Inferior parietal cortex (tissue), 1 donor: ENCODE data around the gene EPB41L3.

Source experiments
- DNase-seq: peaks from one replicate; pipeline ENCODE4 v3.0.0-alpha.2; 2016; ENCODE audit errors: extremely low spot score

The EPB41L3 gene

DNA sequence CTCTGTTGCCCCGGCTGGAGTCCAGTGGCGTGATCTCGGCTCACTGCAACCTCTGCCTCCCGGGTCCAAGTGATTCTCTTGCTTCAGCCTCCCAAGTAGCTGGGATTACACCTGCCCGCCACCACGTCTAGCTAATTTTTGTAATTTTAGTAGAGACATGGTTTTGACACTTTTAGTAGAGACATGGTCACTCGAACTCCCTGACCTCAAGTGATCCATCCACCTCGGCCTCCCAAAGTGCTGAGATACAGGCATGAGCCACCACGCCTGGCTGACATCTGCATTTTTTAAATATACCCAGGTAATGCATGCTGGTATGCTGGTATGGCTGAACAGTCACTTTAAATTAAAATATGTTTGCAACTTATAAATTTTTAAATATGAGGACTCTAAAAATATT lies 91.9 kb downstream of the EPB41L3 start:
- DNase-seq = no peak

DNA sequence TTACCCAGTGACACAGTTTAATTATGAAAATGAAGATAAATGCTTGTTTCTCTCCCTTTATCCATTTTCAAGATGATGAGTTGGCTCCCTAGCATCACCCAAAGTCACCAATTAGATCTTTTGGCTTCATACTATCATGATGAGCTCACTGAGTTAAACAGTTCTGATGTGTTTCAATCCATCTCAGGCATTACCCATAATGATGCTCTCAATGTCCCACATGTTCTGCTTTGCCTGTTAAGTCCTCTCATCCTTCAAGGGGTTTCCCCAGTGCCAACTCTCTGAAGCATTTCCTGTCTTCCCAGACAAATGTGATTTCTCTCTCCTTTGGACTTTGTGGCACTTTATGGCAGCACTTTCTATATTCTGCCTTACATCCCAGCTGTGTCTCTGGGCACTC lies 92.6 kb downstream of the EPB41L3 start:
- no peak for DNase-seq

DNA sequence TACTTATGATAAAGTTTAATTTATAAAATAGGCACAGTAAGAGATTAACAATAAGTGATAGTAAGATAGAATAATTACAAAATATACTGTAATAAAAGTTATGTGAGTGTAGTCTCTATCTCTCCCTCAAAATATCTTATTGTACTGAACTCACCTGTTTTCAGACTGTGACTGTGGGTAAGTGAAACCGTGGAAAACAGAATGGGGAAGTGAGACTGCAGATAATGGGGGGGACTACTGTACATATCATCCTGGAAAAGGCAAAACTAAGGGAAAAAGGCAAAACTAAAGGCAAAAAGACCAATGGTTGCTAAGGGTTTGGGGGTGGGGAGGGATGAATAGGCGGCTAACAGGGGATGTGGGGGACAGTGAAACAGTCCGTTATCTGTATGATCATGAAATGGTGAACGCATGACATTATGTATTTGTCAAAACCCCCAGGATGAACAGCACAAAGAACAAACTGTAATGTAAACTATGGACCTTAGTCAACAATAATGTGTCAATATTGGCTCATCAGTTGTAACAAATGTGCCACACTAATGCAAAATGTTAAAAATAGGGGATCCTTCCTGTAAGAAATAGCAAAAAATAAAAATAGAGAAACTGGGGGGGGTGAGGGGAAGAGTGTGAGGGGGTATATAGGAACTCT lies 93.8 kb downstream of the EPB41L3 start:
- DNase-seq = no peak

DNA sequence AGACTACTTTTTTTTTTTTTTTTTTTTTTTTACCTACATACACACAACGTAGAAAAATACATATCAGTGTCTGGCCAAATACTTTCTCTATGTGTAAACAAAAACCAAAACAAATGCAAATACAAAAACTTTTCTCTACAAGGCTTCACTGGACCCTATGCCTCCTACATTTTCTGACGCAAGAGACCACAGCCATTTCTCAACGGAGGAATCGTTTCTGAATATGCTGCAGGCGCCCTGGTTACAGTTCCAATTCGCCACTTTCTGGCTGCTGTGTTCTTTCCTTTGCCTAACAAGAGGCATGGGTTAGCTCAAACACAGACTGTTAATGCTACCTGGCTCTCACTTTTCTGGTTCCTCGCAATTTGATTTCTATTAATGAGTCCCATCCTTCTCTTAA lies 96.4 kb downstream of the EPB41L3 start:
- no peak for DNase-seq

DNA sequence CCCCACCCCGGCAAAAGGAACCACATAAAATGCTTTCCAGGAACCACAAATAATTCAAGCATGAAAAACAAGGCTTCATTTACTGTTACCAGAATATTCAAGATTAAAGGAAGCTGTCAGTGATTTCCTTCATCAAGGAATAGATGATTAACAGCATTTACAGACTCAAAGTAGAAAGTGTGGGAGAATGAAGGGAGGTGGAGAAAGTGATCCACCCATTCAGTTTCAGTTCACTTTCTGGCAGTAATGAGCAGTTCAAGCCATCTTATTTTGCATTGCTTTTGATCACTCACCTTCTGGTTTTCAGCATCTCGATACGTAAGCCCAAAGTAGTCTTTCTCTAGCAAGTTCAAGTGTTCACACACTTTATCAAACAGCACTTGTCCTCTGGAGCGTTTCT lies 99.0 kb downstream of the EPB41L3 start:
- no peak for DNase-seq

DNA sequence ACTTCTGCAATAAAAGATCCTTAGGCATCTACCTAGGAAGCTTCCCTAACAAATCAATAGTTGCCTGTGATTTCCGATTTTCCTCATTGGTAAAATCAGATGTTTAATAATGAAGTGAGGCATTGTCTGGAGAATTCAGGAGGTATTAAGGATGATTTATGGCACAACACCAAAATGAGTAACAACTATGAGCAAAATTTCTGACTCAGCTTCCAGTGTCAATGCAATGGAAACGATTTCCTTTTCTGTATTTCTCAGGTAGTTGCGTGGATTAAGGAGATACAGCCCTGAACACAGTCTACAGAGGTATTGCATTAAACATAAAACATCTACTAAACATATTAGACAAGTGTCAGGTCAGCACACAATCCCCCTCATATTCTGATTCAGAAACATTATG lies 99.5 kb downstream of the EPB41L3 start:
- DNase-seq = no peak

DNA sequence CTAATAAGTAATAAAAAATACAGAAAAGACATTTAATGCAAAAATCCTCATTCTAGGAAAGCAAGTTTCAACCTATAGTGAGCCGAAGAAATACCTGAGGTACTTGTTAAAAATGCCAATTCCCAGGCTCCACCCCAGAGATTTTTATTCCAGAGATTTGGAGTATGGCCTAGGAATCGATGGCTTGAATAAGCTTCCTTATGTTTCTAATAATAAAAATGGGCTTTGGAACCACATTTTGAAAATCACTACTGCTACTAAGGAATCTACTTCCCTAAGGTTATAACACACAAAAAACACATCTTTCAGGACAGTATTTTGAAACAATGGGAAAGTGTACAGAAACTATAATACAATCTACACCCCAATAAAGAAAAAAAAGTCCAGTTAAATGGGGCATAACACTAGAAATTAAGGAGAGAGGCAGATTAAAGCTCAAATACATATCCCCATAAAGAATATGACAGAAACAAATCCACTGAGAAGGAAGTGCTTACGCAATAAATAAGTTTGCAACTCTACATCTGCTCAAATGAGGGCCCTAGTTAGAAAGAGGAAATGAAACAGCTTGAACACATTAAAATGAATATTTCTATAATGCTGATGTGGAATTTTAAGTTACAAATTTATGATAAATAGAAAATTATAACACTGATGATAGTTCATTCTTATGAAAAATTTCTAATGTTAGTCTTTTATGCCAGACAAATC lies 103.7 kb downstream of the EPB41L3 start:
- no peak for DNase-seq

DNA sequence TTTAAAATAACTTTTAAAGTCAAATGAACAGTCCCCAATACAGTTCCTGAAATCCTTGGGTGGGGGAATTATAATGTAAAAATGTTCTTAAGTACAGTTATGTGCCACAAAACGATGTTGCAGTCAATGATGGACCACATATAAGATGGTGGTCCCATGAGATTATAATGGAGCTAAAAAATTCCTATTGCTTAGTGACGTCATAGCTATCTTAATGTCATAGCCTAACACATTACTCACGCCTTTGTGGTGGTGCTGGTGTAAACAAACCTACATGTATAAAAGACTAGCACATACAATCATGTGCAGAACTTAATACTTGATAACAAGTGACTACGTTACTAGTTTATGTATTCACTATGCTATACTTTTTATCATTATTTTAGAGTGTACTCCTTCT lies 109.4 kb downstream of the EPB41L3 start:
- DNase-seq = no peak

DNA sequence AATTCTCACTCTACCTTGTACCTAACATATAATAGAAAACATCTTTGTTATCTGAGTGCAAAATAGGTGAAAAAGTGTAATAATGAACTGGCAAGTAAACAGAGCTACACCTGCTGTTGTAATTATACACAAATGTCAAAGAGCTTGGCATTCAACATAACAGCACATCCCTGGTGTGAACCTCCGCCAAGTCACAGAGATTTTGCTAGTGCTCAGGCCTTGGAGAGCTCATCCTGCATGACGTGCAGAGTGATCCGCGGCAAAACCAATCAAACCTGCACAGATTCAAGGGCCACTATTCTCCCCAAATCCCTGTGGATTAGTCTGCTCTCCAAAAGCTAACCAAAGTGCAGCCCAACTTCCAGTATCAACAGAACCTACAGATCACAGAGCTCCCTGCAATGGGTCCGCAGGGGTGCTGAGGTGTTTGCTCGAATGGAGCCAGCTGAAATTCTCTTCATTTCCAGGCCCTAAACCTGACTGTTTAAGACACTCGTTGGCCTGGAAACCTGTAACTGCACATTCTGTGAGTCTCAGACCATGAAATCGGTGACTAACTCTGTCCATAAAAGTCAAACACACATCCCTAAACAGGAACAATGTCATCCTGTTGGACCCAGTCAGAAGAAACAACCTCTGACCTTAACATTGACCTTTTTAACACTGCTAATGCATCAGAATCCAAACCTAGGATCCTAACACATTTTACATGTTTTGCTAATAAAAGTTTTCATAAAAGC lies 111.8 kb downstream of the EPB41L3 start:
- DNase-seq = no peak

DNA sequence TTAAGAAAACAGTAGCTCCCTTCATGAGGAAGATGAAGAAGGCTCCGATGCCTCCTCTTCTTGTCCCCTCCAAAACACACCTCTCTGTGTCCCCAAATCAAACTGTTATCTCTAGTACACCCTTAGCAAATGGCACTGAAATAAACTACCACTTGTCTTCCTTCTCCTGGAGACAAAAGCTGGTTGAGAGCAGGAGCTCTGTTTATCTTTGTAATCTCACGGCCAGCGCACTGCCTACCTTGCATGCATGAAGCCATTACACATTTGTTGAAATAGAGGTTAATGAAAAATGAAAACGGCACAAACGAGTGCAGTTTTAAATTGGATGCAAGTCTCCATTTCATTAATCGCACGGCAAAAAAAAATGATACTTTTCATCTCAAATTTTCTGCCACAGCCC lies 113.7 kb downstream of the EPB41L3 start:
- no peak for DNase-seq

DNA sequence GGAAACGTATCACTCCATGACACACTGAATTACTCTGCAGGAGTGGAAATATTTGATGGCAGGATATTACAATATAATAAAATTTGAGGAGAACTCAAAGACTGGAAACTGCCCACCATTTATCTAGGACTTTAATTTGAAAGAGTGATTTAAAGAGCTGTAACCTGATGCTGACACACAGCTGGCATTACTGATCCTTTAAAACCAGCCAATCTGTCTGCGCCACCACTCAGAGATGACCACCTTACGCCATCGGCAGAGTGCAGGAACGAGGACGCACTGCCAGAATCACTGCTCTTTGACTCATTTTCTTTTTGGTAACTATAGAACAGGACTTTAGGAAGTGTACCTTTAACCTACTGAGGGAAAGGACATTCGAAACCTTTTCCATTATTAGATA lies 114.1 kb downstream of the EPB41L3 start:
- no peak for DNase-seq

DNA sequence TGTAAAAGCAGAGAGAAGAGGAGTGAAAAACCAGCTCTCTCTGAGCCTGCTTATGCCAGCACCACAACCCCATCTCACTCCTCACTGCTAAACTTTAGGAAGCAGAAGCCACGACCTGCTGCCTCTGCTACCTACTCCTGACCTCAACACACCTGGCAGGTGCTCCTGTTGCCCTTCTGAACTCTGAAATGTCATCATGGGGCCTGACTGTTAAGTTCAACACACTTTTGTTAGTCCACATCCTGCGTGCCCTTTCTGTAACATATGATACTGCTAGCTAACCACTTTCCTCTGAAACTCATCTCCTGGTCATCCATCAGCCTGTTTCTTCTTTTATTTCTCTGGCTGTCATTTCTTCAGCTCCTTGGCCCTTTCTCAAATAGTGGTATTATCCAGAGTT lies 118.1 kb downstream of the EPB41L3 start:
- DNase-seq = no peak

DNA sequence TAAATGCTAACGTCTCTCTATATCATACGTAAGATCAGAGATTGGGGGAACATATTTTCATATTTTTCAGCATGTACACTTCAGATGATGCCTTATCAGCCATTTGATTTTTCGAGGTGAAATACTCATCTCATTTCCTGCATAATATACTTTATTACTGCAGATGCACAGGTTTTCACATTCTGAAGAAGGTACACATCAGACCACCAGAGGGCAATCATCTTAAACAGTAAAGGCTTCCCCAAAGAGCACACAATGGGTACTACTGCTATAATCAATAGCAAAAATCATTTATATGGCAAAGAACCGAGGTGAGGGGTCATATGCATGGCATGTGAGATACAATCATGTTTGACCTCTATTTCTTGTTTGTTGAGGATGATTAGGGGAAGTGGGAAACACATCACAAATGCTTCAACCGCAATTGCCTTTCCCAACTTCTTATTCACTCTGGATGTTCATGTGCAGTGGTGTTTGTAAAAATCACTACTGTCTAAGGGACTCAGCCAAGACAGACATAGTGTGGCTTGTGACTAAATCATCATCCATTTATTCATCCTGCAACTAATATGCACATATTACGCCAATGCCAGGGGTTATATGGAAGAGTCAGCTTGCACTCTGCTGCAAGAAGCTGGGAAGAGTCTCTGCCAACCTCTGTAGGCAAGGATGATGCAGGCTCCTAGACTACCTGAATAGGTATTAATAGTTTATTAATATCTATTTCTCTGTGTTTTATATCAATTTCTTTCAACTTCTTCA lies 118.7 kb downstream of the EPB41L3 start:
- DNase-seq = peak; percentile 73

DNA sequence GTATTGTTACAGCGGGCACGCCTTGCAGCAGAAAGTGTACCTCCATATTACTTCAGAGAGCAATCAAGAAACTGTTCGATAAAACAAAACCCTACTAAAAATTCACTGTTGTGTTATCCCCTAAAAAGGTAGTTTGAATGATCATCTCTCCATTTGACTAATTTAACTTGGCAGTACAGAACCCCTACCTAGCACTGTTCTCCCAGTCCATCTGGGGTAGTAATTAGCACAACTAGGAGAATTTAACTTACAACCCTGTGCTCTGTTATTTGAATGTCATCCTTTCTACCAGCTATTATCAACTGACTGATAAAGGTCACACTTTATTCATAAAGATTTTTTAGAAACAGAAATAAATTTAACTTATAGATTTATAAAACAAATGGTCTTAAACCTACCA lies 121.2 kb downstream of the EPB41L3 start:
- DNase-seq = no peak

DNA sequence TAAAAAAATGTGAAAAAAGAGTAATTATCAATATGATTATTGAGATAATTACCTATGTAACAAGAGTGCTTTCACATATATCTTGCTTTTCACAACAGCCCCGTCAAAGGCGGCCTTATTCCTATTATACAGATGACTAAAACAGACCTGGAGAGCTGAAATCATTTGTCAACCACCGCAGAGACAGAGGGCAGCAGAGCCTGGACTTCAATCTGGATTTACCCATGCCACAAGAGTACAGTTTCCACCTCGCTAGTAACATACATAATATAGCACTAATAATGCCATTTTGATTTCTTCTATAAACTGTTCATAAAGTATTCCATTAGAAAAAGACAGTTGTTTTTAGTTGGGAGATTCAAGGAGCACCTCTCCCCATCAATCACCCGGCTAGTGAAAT lies 121.8 kb downstream of the EPB41L3 start:
- DNase-seq = no peak

DNA sequence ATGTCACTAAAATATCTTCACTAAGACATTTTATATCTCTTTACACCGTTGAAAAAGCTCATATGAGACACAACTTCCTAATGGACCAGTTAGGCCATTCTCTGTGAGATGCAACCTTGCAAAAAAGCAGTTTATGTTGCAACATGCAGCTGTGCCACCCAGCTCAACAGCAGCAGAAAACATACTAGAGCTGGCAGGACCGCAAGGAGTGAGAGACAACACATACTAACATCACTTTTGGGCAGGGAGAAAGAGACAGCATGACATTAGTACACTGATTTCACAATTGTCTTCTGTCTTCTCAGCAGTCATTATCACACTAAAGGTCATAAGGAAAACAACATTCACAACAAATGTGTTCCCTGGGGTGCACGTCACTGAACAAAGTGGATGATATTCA lies 122.9 kb downstream of the EPB41L3 start:
- peak; percentile 40 for DNase-seq

DNA sequence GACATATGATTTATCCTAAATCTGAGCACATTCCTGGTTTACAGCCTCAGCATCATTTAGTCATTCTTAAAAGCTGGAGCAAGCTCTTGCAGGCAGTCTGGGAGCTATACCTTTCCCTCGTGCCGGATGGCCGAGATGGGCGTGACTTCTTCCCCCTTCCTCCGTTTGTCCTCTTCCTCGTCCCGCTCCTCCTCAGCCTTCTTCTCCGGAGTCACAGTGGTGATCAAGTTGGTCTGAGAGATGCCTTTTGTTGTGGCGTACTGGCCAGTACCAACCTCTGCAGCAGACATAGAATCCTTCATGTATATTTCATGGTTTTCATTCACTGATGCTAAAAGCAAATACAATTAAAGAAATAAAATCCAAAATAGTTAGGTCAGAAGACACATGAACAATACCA lies 124.2 kb downstream of the EPB41L3 start:
- DNase-seq = peak; percentile 32

DNA sequence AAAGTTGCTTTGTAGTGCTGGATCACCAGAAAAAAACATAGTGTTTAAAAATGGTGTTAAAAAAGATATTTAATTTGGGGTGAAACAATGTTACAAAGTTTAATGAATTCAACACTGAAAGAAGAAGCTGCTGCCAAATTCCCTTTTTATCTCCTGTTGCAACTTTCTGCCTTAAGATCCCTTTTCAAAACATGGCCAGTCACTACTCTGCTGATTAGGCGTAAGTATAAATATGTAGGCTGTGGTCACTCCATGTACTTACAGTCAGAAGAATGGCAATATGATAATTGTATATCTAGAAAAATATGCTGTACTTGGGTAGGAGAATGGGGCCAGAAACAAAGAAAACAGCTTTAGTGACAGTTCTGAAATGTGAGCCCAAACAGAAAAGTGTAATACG lies 124.8 kb downstream of the EPB41L3 start:
- DNase-seq = no peak

DNA sequence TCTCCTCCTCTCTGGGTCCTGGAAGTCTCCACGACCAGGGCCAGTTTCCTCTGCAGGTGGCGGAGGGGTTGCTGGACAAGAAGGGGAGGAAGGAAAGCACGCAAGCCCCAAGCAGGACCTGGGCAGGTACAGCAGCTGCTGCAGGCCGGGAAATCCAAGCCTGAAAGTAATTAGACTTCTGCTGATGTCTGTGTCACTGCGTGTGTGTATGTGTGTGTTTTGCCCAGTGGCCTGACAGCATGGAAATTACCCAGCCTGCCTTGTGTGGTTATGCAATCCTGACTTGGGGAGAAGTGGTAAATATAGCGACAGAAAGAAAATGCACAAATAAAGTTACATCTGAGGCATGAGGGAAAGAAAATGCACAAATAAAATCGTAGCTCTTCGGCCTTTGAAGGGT lies 126.5 kb downstream of the EPB41L3 start:
- peak; percentile 83 for DNase-seq

DNA sequence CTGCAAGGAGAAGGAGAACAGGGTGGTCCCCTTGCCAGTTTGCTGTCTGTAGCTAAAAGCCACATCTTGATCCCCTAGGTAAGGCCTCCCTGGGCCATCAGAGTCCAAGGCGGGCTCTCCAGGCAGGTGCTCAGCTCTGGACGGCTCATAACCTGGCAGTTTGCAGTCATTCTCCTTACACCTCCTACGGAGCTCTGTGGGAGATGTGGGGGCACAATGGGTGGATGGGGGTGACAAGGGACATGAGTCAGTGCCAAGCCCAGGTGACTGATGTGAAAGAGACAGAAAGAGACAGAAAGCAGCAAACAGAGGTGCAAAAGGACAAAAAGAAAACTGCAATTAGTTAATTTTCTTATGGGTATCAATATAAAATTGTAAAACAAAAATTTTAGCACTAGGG lies 127.7 kb downstream of the EPB41L3 start:
- no peak for DNase-seq

DNA sequence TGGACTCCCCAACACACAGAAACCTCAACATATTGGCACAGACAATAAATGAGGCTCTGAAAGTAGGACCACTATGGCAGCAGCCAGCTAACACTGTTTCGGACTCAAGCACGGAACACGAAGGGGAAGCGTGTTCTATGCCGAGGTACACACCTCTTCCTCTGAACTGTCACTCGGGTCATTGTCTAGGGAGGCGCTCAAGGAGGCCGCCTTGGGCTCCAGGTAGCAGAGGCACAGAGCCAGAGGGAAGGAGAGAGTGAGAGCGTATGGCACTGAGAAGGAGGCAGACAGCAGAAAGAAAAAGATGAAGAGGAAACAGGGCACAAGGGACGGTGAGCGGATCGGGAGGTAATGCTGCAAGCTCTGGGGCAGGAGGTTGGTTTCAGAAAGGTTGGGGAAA lies 128.1 kb downstream of the EPB41L3 start:
- no peak for DNase-seq

DNA sequence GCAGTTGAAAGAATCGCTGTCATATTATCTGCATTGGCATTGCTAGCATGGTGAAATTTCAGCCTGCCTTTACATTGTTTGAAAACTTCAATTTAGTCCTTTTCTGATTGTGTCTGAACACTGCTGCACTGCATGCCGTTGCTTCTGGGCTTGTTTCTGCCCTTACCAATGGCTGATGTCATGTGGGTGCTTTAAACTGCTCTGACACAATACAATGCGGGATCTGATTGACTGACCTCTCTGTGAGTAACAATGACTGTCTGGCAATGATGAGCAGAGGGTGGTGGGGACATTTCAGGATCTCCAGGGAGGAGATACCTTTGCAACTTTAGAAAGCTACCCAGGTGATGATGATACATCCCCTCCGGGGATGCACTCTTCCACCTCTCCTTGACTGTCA lies 128.8 kb downstream of the EPB41L3 start:
- no peak for DNase-seq
